ENCODE measurements around the gene KCNMB2. TPM values are rescaled to one million over a fixed set of nuclear protein-coding genes. Genes with fewer than 3 reads are reported as not detected.

The KCNMB2 gene
- total RNA-seq, 4 donors from 2014 or later: not detected

DNA sequence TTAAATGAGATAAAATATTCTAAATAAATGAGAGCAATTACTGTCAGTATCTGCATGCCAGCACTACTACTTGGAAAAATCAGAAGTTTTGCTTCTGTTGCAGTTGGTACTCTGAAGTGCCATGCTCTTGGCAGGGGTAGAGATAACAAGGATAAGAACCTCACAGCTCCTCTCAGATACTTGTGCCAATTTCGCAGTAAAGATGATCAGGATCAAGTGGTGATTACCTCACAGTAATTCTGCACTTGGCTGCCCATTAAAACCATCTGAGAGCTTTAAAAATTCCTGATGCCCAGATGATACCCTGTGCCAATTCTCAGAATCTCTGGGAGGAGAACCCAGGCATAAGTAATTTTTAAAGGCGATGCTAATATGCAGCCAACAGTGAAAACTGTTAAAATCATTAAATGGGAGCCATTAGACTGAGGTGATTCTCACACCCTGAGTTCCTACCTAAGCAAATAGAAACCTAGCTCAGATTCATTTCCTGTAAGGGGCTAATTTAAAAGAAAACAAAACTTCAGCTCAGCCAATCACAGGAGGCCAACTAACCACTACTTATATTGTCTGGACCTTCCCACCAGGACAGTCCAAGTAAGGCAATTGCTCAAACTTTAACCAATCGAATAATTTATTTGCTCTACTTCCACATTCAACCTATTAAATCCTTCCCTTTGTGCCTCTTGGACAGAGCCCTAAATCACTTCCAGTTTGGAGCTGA lies 171.2 kb downstream of the KCNMB2 start:
- Histone ChIP-seq H3K27me3 (no peaks in the 10 kb centered on the region), H3K9me3 (no peaks in the 10 kb centered on the region), H3K4me3 (no peak overlapping the region), H3K27ac (no peak overlapping the region), H3K4me1 (peaks cover 0 to 4% of the 10 kb centered on the region in 2 donors), H3K36me3 (no peaks in the 10 kb centered on the region)
- ATAC-seq (no peak), DNase-seq (no peak)
- in situ Hi-C loops (cut with MboI; ENCODE audit: low sequenced_read_pairs in 4 of 4): no loop called here
- TF ChIP-seq POLR2A (IDR thresholded peaks at IDR 0.05): no peak
- TF ChIP-seq, protein P1, sequence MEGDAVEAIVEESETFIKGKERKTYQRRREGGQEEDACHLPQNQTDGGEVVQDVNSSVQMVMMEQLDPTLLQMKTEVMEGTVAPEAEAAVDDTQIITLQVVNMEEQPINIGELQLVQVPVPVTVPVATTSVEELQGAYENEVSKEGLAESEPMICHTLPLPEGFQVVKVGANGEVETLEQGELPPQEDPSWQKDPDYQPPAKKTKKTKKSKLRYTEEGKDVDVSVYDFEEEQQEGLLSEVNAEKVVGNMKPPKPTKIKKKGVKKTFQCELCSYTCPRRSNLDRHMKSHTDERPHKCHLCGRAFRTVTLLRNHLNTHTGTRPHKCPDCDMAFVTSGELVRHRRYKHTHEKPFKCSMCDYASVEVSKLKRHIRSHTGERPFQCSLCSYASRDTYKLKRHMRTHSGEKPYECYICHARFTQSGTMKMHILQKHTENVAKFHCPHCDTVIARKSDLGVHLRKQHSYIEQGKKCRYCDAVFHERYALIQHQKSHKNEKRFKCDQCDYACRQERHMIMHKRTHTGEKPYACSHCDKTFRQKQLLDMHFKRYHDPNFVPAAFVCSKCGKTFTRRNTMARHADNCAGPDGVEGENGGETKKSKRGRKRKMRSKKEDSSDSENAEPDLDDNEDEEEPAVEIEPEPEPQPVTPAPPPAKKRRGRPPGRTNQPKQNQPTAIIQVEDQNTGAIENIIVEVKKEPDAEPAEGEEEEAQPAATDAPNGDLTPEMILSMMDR (IDR thresholded peaks at IDR 0.05 in 4 of 5, conservative IDR thresholded peaks at IDR 0.05 in 1 of 5): no peak
- intact Hi-C loops (cut with DNase I; ENCODE audit: low total_unique reads): no loop called here

DNA sequence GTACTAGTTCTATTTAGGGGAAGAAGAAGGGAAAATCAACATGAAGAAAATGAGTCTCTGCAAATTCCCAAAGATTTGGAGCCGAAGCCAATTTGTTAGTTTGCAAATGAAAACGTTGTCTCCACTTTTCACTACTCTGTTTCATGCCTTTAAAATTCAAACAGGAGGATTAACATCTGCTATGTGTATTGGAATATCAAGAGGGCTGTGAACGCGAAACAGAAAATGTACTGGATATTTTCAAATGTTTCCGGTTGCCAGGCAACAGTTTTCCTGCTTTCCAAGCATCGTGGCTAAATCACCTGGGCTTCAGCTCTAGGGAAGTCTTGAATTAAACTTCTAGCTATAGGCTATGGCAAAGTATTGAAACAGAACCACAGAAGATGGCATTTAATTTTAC lies 172.8 kb downstream of the KCNMB2 start:
- intact Hi-C loops (cut with DNase I; ENCODE audit: low total_unique reads): no loop called here
- ATAC-seq: no peak

DNA sequence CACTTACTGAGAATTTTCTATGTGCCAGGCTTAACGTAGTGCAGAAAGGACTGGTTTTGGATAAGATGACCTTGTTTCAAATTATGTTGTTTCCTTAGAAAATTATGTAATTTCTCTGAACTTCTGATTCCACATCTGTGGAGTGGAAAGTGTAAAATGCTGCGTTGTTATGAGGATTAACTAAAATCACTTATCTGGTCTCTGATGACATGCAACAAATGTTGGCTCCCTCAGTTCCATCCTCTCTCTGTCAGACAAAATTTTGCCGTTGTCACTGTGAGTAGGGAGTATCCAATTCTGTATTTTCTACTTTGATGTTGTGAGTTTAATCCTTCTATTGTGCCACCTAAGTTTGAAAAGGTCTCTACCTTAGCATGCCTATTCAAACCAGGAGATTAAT lies 175.5 kb downstream of the KCNMB2 start:
- Histone ChIP-seq H3K9me3 (no peaks in the 10 kb centered on the region), H3K4me3 (no peak overlapping the region), H3K27ac (no peak overlapping the region), H3K36me3 (no peaks in the 10 kb centered on the region), H3K27me3 (no peaks in the 10 kb centered on the region), H3K4me1 (no peaks in the 10 kb centered on the region)
- intact Hi-C loops (cut with DNase I; ENCODE audit: low total_unique reads) (no loop called here), in situ Hi-C loops (cut with MboI; ENCODE audit: low sequenced_read_pairs in 4 of 4) (no loop called here)
- no peak for TF ChIP-seq POLR2A (IDR thresholded peaks at IDR 0.05)
- TF ChIP-seq, protein P1 (IDR thresholded peaks at IDR 0.05 in 4 of 5, conservative IDR thresholded peaks at IDR 0.05 in 1 of 5): no peak
- DNase-seq (no peak), ATAC-seq (no peak)

More for the DNA sequence above, 172.8 kb downstream of the KCNMB2 start:
- no peak overlapping the region for H3K4me3 ChIP-seq
- TF ChIP-seq, protein P1 (IDR thresholded peaks at IDR 0.05 in 4 of 5, conservative IDR thresholded peaks at IDR 0.05 in 1 of 5): no peak
- TF ChIP-seq POLR2A (IDR thresholded peaks at IDR 0.05): no peak
- H3K27me3 ChIP-seq: no peaks in the 10 kb centered on the region
- H3K27ac ChIP-seq: no peak overlapping the region
- H3K4me1 ChIP-seq: peaks cover 0 to 4% of the 10 kb centered on the region in 2 donors
- in situ Hi-C loops (cut with MboI; ENCODE audit: low sequenced_read_pairs in 4 of 4): no loop called here
- no peaks in the 10 kb centered on the region for H3K9me3 ChIP-seq
- H3K36me3 ChIP-seq: no peaks in the 10 kb centered on the region
- DNase-seq: no peak

DNA sequence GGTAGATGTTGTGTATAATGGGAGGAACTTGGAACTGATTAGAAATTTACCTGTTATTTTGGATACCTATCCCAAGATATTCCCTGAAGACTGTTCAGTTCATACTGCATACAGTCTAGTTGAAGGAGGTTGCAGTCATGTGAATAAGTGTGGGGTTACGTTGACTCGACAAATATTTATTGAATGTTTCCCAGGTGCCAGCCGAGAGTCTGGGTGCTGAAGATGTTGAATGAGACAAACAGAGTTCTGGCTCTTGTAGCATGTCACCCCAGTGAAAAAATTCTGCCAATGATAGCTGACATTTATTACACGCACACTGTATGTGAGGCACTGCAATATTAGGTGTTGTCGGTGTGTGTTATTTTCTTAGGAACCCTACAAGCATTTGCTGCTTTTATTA lies 176.0 kb downstream of the KCNMB2 start:
- intact Hi-C loops (cut with DNase I; ENCODE audit: low total_unique reads): no loop called here
- no peak for TF ChIP-seq POLR2A (IDR thresholded peaks at IDR 0.05)
- TF ChIP-seq, protein P1 (IDR thresholded peaks at IDR 0.05 in 4 of 5, conservative IDR thresholded peaks at IDR 0.05 in 1 of 5): no peak
- H3K36me3 ChIP-seq: no peaks in the 10 kb centered on the region
- no peak overlapping the region for H3K27ac ChIP-seq
- no peaks in the 10 kb centered on the region for H3K27me3 ChIP-seq
- no peaks in the 10 kb centered on the region for H3K9me3 ChIP-seq
- DNase-seq (no peak), ATAC-seq (no peak)
- no peak overlapping the region for H3K4me3 ChIP-seq
- H3K4me1 ChIP-seq: no peaks in the 10 kb centered on the region
- in situ Hi-C loops (cut with MboI; ENCODE audit: low sequenced_read_pairs in 4 of 4): no loop called here

Measured in gastrocnemius medialis (tissue), 4 donors.